Naive B cell (primary cell): Measurements from ENCODE around the gene USP32. TPM values are rescaled to one million over a fixed set of nuclear protein-coding genes. Genes with fewer than 3 reads are reported as not detected.
"Not testable (repeated sequence)": the region's sequence is repeated elsewhere in the genome, so short reads cannot be mapped to it uniquely, and the experiment has no call there.

Experiments
- ATAC-seq, 2 donors: fragments of 150-1000 bp; cut with Tn5 transposase; 2 replicates each; pipeline ENCODE4 v1.10.0; 2021; ENCODE audit warnings: low read depth in 2 of 2, mild to moderate bottlenecking in 2 of 2, moderate library complexity in 2 of 2
- DNase-seq: peaks from one replicate; pipeline ENCODE4 v3.0.0; 2022
- H3K27ac Mint-ChIP-seq, 6 donors: one replicate each; pipeline ENCODE4 v1.8.0; 2020 to 2022; ENCODE audit warnings: mild to moderate bottlenecking in 6 of 6, mixed read lengths in 6 of 6, moderate library complexity in 5 of 6, inconsistent platforms in 2 of 6
- H3K27me3 Mint-ChIP-seq, 3 donors: one replicate each; pipeline ENCODE4 v1.8.0; 2021 to 2022; ENCODE audit warnings: mixed read lengths in 3 of 3, mild to moderate bottlenecking in 1 of 3
- H3K36me3 Mint-ChIP-seq, 2 donors: one replicate each; pipeline ENCODE4 v1.8.0; 2020 to 2022; ENCODE audit warnings: mixed read lengths in 2 of 2, inconsistent platforms in 1 of 2, mild to moderate bottlenecking in 1 of 2
- H3K4me1 Mint-ChIP-seq, 3 donors: one replicate each; pipeline ENCODE4 v1.8.0; 2020 to 2022; ENCODE audit warnings: mixed read lengths in 3 of 3, inconsistent platforms in 1 of 3, mild to moderate bottlenecking in 1 of 3, moderate library complexity in 1 of 3
- H3K4me3 Mint-ChIP-seq, 8 donors: one replicate each; pipeline ENCODE4 v1.8.0; 2020 to 2022; ENCODE audit warnings: mild to moderate bottlenecking in 8 of 8, mixed read lengths in 8 of 8, moderate library complexity in 8 of 8, inconsistent platforms in 2 of 8
- H3K9me3 Mint-ChIP-seq, 7 donors: one replicate each; pipeline ENCODE4 v1.8.0; 2020 to 2022; ENCODE audit warnings: mixed read lengths in 7 of 7, mild to moderate bottlenecking in 5 of 7, inconsistent platforms in 2 of 7, moderate library complexity in 1 of 7
- polyA plus RNA-seq, 6 donors: library from polyadenylated mRNA; unstranded; fragments of 300-500 nt; fragmentation: Illumina TruSeq; gene quantifications; one replicate each; pipeline ENCODE4 v1.2.3, GENCODE V29; 2021; ENCODE audit warnings: low read depth in 6 of 6

Gene USP32
- polyA plus RNA-seq, 6 donors from 2014 or later = 7.3 to 16.2 (median 14.1) TPM; not detected in 1

DNA sequence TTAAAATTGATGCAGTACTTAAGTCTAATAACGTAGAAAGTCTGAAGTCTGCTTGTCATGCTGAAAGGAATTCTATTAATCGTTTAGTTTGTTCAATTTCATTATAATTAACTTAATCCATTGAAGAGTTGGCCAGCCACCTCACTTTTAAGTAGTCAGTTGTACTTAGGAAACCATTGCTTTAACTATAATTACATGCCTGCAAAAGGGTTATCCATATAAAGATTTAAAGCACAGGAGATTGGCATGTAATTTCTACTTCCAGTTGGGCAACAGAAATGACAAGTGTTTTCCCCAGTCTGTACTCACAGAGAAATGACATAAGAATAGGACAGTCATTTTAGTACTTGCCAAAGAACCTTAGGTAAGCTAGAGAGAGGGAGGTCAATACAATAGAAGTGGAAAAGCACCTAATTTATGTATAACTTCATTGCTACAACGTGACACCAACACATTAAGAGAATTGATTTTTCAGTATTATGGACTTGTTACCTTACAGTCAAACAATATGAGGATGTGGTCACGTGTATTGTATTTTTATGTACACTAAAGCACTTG, 3.7 kb upstream of the USP32 start:
- Mint-ChIP-seq H3K4me1 (peaks cover 55 to 79% (median 71%) of the 10 kb centered on the region in 3 donors), H3K4me3 (peak overlapping the region in 1 of 8 donors; percentile 10)

DNA sequence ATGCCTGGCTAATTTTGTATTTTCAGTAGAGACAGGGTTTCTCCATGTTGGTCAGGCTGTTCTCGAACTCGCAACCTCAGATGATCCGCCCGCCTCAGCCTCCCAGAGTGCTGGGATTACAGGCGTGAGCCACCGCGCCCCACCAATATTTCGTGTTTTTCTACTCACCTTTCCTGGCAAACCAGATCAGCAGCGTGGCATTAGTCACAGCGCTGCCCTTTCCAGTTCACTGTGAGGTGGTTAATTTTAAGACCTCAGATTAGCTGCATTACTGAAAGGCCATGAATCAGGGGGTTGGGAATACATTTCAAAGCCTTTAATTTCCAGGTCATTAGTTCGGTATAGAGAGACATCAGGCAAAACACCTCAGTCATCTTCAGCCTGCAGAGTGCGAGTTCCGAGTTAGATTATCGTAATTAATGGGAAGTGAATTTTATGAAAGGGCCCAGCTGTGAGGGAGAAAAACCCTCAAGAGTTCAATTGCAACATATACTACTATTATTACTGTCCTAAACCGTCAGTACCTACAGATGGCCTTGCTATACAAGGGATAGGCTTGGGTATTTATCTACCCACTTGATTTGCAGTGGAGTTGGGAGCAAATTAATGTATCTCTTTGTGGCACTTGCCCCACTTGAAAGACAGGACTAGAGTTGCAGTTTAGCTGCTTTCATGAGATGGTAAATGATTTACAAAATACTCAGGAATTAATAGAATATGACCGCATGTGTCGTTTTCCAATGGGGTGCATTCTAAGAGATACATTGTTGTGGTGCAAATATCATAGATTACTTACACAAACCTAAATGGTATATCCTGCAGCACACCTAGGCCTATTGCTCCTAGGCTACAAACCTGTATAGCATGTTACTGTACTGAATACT, 2.1 kb upstream of the USP32 start:
- Mint-ChIP-seq H3K27me3 (no peaks in the 10 kb centered on the region), H3K36me3 (no peaks in the 10 kb centered on the region), H3K27ac (peak overlapping the region in 4 of 6 donors; percentile 78 to 99 (median 97)), H3K4me1 (peaks cover 49 to 80% (median 67%) of the 10 kb centered on the region in 3 donors), H3K9me3 (peaks cover 0 to 2% (median 0%) of the 10 kb centered on the region in 7 donors), H3K4me3 (peak overlapping the region in 3 of 8 donors; percentile 34 to 84 (median 57))
- ATAC-seq (no peak), DNase-seq (no peak)

More for the DNA sequence above, 3.7 kb upstream of the USP32 start:
- Mint-ChIP-seq H3K9me3 (peaks cover 0 to 2% (median 0%) of the 10 kb centered on the region in 7 donors), H3K27ac (peak overlapping the region in 5 of 6 donors; percentile 11 to 76 (median 44)), H3K36me3 (no peaks in the 10 kb centered on the region), H3K27me3 (no peaks in the 10 kb centered on the region)
- no peak for ATAC-seq
- DNase-seq = no peak

DNA sequence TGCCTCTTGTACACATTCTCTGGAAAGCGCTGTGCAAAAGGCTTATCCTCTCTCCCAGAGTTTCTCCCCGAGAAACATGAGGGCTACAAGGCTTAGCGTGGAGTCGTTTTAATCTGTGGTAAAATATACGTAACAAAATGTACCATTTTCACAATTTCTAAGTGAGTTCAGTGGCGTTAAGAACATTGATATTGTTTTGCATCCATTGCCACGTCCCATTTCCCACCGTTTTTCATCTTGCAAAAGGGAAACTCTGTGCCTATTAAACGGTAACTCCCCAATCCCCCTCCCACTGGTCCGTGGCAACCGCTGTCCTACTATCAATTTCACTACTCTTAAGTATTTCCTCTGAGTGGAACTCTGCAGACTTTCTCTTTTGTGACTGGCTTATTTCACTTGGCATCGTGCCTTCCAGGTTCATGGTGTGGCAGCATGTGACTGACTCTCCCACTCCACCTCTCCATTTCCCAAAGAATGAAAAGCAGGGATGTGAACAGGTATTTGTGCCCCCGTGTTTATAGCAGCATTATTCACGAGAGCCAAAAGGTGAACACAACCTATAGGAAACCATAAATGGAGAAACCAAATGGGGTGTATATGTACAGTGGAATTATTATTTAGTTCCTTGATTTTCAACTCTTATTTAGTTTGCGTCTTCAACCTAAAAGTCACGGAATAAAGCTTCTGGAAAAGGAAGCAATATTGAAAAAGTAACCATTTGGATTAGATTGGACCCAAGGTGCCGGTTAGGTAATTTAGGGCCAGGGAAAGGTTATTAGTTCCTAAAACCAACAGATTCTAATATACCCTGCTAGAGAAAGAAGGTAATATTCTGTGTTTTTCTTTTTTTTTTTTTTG, 1.1 kb upstream of the USP32 start:
- Mint-ChIP-seq H3K4me3 (peak overlapping the region; percentile 84 to 98 (median 96)), H3K4me1 (peaks cover 46 to 74% (median 67%) of the 10 kb centered on the region in 3 donors), H3K9me3 (no peaks in the 10 kb centered on the region), H3K36me3 (no peaks in the 10 kb centered on the region), H3K27ac (peak overlapping the region; percentile 95 to 99 (median 98)), H3K27me3 (no peaks in the 10 kb centered on the region)
- no peak for ATAC-seq
- DNase-seq = peak; percentile 29

DNA sequence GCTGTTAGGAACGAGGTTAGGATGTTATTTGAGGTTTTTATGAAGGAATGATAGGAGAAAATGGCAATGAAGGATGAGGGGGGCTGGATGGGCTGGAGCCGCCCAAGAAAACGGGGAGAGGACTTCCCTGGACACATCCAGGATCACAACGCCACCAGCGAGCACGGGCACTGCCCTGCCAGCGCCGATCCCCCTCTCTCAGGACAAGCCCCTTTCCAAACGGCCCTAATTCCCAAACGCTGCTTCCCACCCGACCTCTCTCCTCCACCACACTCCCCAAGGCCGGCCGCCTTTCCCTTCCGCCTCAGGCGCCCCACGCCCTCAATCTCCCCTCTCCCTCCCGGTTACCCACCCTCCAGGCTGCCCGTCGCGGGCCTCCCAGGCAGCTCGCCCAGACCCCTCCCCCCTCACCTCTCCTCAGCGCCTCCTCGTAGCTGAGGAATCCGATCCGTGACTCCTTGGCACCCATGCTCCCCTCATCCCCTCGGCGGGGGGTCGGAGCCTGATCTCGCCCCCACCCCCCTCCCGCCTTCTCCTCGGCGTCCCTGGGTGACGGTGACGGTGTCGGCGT, 377 bp downstream of the USP32 start:
- DNase-seq (peak; percentile 7), ATAC-seq (peak; percentile 35)
- peak overlapping the region; percentile 95 to 99 (median 98) for H3K27ac Mint-ChIP-seq
- H3K9me3 Mint-ChIP-seq = no peaks in the 10 kb centered on the region
- H3K4me3 Mint-ChIP-seq = peak overlapping the region; percentile 84 to 98 (median 96)
- H3K36me3 Mint-ChIP-seq = no peaks in the 10 kb centered on the region
- H3K27me3 Mint-ChIP-seq = no peaks in the 10 kb centered on the region
- peaks cover 45 to 65% (median 62%) of the 10 kb centered on the region in 3 donors for H3K4me1 Mint-ChIP-seq

DNA sequence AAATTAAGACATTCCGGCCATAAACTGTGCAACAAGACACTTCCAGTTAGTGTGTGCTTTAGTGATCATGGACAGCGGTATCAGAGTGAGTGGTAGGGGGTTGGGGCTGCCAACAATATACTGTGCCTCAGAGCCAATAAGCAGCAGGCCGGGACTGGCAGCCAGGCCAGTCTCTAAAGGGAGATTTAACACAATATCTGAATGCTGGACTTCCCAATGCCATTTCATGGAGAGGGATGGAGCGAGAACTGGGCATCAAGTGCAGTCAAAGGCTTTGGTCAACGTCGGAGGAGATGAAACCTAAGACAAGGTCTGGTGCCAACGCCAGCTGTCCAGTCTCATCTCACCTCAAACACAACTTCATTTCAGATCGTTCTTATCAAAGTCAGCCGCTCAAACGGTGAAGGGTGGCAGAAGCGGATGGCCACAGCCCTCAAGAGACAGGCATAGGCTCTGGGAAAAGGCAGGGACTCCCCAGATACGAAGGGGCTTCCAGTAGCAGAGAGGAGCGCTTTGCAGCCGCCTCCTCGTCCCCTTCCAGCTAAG, 935 bp downstream of the USP32 start:
- ATAC-seq (no peak), DNase-seq (no peak)
- Mint-ChIP-seq H3K27me3 (no peaks in the 10 kb centered on the region), H3K9me3 (no peaks in the 10 kb centered on the region), H3K4me1 (peaks cover 46 to 65% (median 63%) of the 10 kb centered on the region in 3 donors), H3K27ac (peak overlapping the region; percentile 95 to 99 (median 98)), H3K36me3 (no peaks in the 10 kb centered on the region), H3K4me3 (peak overlapping the region; percentile 84 to 98 (median 96))

DNA sequence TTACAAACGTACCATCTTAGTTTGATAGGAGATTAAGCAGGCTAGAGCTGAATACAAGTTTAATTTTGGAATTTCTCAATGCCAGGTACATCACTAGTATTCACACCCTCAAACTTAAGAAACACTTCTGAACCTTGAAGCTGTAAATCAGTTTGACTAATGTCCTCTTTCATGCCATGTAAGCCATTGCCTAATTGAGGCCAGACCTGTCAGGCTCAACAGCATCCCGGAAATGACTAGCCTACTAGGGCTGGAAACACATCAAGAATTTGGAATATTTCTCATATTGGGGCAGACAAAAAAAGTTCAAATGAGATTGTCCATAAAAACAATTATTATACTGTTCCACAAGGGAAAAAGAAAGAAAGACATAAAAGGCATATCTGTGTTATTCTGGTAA, 1.7 kb downstream of the USP32 start:
- DNase-seq (no peak), ATAC-seq (no peak)
- Mint-ChIP-seq H3K9me3 (no peaks in the 10 kb centered on the region), H3K27ac (peak overlapping the region in 1 of 6 donors; percentile 51), H3K4me3 (peak overlapping the region; percentile 35 to 98 (median 92)), H3K4me1 (peaks cover 46 to 65% (median 64%) of the 10 kb centered on the region in 3 donors), H3K36me3 (no peaks in the 10 kb centered on the region), H3K27me3 (no peaks in the 10 kb centered on the region)

DNA sequence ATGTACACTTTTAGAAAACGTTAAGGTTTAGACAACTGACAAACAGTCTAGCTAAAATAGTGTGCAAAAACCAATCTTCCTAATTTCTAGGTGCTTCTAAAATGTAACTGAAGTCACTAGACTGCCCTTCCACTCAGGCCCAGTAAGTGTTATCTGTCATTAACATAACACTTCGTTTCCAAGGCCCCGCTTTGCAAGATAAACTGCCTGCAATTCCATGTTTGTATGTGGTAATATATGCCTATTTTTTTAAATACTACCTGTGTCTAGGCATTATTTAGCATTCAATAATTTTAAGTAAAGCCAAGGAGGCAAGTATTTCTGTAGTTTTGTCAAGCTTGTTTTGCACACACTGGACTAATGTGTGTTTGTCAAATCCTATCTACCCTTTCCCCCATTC, 3.2 kb downstream of the USP32 start:
- peak overlapping the region in 1 of 6 donors; percentile 52 for H3K27ac Mint-ChIP-seq
- no peaks in the 10 kb centered on the region for H3K9me3 Mint-ChIP-seq
- DNase-seq (no peak), ATAC-seq (no peak)
- peak overlapping the region in 1 of 8 donors; percentile 39 for H3K4me3 Mint-ChIP-seq
- H3K4me1 Mint-ChIP-seq = peaks cover 50 to 70% (median 69%) of the 10 kb centered on the region in 3 donors
- no peaks in the 10 kb centered on the region for H3K36me3 Mint-ChIP-seq
- no peaks in the 10 kb centered on the region for H3K27me3 Mint-ChIP-seq

DNA sequence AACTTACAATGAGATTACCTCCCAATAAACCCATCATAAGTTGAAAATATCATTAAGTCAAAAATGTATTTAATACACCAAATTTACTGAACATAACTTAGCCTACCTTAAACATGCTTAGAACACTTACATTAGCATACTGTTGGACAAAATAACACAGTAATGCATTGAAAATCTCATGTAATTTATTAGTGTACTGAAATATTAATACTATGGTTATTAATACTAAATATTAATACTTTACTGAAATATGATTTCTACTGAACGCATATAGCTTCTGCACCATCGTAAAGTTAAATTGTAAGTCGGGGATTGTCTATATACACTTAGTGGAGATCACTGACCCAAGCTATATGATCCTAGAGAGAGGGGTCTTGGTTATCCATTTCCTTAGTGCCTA, 4.3 kb downstream of the USP32 start:
- ATAC-seq (no peak), DNase-seq (no peak)
- Mint-ChIP-seq H3K27me3 (no peaks in the 10 kb centered on the region), H3K27ac (no peak overlapping the region), H3K9me3 (no peaks in the 10 kb centered on the region), H3K4me3 (no peak overlapping the region), H3K4me1 (peaks cover 52 to 70% (median 64%) of the 10 kb centered on the region in 3 donors), H3K36me3 (peaks cover 0 to 7% of the 10 kb centered on the region in 2 donors)

DNA sequence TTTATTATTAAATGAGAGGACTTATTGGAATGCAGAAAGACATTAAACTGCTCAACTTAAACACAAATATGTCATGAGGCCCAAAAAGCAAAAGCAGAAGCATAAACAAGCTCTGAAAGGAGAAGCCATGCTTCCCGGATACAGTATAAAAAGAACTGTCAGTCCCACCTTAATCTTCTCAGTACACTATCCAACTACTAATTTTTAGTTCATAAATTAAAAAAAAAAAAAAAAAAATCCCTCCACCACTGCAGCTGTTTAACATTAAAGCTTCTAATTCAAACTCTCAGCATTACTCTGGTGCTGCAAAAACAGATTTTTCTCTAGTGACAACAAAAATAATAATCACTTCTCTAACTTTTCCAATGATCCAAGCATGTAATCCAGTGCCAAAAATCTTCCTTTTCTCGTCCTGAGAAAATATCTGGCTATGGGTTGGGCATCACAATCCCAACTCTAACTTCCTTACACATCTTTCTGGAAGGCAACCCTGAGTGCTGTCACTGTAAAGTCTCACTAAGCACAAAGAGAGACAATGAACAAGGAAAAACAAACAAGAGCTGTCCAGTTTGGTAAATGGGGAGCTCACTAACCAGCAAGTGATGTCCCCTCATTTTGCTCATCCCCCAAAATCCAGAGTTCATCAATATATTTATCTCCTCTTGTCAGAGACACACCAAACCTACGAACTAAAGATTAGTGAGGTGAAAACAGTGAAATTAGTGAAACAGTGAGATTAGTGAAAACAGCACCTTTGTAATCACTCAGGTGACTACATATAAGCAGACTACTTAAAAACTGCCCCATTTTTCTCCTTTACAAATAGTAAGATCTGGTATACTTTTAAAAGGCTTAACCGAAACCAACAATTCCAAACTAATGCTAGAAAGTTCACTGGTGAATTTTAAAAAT, 5.5 kb downstream of the USP32 start:
- no peak for ATAC-seq
- H3K4me3 Mint-ChIP-seq = peak overlapping the region in 3 of 8 donors; percentile 25 to 47 (median 26)
- peaks cover 0 to 7% of the 10 kb centered on the region in 2 donors for H3K36me3 Mint-ChIP-seq
- peaks cover 57 to 75% (median 67%) of the 10 kb centered on the region in 3 donors for H3K4me1 Mint-ChIP-seq
- DNase-seq = no peak
- peak overlapping the region in 2 of 6 donors; percentile 40 to 46 for H3K27ac Mint-ChIP-seq
- H3K27me3 Mint-ChIP-seq = no peaks in the 10 kb centered on the region
- no peaks in the 10 kb centered on the region for H3K9me3 Mint-ChIP-seq

DNA sequence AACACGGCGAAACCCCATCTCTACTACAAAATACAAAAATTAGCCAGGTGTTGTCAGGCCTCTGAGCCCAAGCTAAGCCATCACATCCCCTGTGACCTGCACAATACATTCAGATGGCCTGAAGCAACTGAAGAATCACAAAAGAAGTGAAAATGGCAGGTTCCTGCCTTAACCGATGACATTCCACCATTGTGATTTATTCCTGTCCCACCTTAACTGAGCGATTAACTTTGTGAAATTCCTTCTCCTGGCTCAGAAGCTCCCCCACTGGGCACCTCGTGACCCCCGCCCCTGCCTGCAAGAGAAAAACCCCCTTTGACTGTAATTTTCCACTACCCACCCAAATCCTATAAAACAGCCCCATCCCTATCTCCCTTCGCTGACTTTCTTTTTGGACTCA, 7.0 kb downstream of the USP32 start:
- not testable (repeated sequence) for H3K9me3 Mint-ChIP-seq, ATAC-seq, H3K36me3 Mint-ChIP-seq, H3K27me3 Mint-ChIP-seq, DNase-seq
- Mint-ChIP-seq H3K27ac (peak overlapping the region in 2 of 6 donors; percentile 62 to 69), H3K4me1 (peaks cover 43 to 64% (median 56%) of the 10 kb centered on the region in 3 donors), H3K4me3 (peak overlapping the region in 1 of 8 donors; percentile 54)

DNA sequence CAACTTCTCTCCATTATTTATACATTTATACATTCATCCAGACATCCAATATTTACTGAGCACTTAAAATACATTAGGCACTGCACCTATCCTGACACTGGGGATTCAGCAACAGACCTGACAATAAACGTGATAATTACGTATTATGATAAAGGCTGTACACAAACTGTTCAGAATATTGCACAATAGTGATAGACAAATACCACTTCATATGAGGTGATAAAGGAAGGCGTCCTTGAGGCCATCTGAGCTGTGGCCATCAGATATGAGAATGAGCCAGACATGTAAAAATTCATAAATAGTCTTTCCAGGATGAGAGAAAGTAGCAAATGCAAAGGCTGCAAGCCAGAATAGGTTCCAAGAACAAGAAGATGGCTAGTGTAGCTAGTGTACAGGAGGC, 8.6 kb downstream of the USP32 start:
- H3K27me3 Mint-ChIP-seq = no peaks in the 10 kb centered on the region
- no peak overlapping the region for H3K27ac Mint-ChIP-seq
- H3K4me3 Mint-ChIP-seq = no peak overlapping the region
- no peaks in the 10 kb centered on the region for H3K9me3 Mint-ChIP-seq
- no peak for ATAC-seq
- H3K4me1 Mint-ChIP-seq = peaks cover 44 to 52% (median 52%) of the 10 kb centered on the region in 3 donors
- peaks cover 0 to 7% of the 10 kb centered on the region in 2 donors for H3K36me3 Mint-ChIP-seq
- DNase-seq = no peak

DNA sequence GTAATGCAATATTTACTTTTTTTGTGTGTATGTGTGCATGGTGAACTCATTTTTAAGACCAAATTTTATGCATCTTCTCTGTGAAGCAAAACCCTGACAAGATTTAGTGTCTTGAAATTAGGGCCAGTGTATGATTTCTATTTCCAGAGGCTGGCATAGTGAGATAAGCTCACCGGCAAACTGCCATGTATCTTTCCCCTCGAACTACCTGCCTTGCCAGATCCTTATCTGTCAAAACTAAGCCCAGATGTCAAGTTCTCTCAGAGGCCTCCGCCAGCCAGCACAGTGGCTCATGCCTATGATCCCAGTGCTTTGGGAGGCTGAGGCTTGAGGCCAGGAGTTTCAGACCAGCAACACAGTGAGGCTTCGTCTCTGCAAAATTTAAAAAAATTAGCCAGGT, 10.0 kb downstream of the USP32 start:
- H3K36me3 Mint-ChIP-seq = peaks cover 0 to 7% of the 10 kb centered on the region in 2 donors
- H3K4me1 Mint-ChIP-seq = peaks cover 40 to 46% (median 46%) of the 10 kb centered on the region in 3 donors
- no peak for ATAC-seq
- no peaks in the 10 kb centered on the region for H3K27me3 Mint-ChIP-seq
- no peak overlapping the region for H3K4me3 Mint-ChIP-seq
- no peaks in the 10 kb centered on the region for H3K9me3 Mint-ChIP-seq
- no peak for DNase-seq
- peak overlapping the region in 1 of 6 donors; percentile 60 for H3K27ac Mint-ChIP-seq
